Activated CD4-positive, alpha-beta T cell treated with anti-CD3 and anti-CD28 coated beads, Interleukin-2, amount 50 U/mL, for 16 hours (primary cell): Measurements from ENCODE around the gene LYSMD4.

Experiments
- DNase-seq: peaks from one replicate; pipeline ENCODE4 v3.0.0-alpha.2; 2020

The LYSMD4 gene

DNA sequence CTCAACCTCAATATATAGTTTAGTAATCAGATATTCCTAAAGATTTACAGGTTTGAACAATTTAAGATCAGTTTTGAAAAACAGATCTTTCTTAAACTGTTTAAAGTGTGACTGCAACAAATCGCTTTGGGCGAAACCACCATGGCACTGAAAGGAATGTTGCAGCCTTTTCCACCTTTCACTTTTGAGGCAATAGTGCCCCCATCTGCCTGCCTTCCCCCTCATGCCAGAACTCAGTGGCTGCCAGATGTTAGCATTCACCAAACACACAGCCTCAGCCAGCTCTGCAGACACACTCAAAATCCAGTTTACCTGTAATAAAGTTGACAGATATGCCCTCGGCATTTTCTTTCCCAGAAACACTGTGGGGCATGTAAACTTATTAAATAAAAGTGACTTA, 3.3 kb downstream of the LYSMD4 start:
- DNase-seq = peak; percentile 12

DNA sequence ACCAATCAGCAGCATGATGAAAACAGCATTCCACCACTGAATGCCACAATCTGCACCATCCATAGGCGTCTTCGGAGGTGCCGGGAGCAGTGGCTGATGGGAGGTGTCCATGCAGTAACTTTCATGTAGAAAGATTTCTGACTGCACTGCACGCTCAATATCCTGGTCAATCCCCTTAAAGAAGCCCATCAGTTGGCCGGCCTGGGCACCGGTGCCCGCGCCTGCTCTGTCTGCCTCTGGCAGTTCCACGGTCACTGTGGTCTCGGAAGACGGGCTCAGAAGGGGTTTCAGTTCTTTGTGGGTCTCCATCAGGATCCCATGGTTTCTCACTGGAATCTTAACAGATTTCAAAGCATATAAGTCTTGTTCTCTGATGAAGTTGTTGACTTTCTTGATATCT, 3.9 kb downstream of the LYSMD4 start:
- no peak for DNase-seq

DNA sequence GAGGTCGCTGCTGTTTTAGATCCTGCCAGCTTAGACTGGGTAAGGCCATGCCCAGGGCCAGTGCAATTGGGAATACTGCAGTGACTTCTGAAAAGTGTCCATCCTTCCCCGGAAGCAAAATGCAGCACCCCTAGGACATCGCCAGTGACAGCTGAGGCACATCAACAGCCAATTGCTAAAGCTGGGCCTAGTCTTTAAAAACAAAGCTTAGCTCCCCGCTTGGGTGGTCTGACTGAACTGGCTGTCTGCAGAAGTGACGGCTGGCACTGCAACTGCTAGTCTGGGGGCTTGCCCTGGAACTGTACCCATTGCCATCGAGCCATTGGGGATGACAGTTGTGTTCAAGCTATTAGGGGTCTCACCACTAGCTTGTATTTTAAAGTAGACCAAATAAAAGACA, 4.3 kb downstream of the LYSMD4 start:
- no peak for DNase-seq

DNA sequence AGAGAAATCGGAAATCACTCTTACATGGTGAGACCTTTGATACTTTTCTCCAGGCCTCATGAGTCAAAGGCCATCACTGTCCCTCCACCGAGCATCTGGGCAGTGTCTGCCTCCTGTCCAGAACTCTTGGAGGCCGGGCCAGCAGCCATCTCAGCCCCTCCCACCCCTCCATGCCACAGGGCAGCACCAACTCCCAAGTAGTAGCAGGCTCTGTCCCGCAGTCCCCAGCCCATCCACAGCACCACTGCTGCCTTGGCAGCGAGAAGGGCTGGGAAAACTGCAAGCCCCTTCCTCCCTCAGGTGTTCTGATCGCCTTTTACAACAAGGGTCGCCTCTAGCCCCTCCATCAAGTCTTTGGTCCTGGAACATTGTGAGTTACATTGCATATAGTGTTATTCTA, 5.5 kb downstream of the LYSMD4 start:
- DNase-seq = no peak

DNA sequence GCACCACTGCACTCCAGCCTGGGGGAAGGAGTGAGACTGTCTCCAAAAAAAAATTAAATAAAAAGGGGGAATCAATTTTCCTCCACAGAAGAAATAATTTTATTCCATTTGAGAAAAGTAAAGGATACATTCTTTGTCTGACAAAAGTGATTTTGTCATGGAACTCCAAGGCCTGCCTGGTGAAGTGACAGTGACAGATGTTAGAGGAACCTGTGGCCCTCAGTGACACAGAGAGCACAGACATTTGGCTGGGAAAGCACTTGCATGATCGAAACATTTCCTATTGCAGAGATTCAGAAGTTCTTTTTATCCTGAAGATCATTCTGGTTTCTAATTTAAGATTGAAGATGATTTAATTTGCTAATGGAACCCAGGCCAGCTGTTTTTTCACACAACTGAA, 5.9 kb downstream of the LYSMD4 start:
- no peak for DNase-seq

DNA sequence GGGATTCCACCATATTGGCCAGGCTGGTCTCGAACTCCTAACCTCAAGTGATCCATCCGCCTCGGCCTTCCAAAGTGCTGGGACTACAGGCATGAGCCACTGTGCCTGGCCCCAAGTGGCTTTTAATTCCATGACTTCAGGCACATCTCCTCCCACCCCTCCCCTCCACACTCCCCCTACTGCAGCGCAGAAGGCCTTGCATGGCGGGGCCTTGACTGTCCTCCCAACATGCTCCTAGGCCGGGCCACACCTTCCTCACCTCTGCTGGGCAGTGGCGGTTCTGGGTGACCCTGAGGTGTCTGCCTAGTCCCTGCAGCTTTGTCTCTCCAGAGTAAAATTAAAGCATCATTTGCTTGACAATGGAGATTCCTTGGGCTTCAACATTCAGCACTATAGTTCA, 6.9 kb downstream of the LYSMD4 start:
- no peak for DNase-seq

DNA sequence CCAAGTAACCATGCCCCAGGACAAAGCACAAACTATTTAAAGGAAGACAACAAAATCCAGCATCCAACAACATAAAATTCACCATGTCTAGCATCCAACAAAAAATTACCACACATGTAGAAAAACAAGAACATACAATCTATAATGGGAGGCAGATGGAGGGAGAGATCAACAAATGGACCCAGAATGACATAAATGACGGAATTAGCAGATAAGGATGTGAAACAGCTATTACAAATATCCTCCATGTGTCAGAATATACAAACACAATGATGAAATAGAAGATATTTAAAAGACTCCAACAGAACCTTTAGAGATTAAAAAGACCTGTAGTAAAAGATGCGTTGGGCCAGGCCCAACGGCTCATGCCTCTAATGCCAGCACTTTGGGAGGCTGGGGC, 10.8 kb downstream of the LYSMD4 start:
- no peak for DNase-seq

DNA sequence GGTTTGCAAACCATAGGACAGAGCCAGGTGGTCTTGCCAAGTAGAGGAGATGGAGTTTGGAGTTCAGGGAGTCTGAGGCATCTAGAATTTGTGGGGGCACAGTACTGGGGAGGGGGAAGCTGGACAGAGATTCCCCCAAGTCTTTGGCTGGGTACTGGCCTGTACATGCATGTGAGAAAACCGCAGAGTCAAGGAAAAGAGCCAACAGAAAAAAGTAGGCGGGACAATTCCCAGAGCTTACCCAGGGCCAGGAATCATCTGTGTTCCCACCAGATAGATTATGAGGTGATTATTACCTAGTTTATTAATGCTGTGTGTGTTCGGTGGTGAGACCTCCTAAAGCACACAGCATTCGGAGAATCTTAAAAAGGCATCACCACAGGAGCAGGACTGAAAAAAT, 11.3 kb downstream of the LYSMD4 start:
- DNase-seq = no peak

DNA sequence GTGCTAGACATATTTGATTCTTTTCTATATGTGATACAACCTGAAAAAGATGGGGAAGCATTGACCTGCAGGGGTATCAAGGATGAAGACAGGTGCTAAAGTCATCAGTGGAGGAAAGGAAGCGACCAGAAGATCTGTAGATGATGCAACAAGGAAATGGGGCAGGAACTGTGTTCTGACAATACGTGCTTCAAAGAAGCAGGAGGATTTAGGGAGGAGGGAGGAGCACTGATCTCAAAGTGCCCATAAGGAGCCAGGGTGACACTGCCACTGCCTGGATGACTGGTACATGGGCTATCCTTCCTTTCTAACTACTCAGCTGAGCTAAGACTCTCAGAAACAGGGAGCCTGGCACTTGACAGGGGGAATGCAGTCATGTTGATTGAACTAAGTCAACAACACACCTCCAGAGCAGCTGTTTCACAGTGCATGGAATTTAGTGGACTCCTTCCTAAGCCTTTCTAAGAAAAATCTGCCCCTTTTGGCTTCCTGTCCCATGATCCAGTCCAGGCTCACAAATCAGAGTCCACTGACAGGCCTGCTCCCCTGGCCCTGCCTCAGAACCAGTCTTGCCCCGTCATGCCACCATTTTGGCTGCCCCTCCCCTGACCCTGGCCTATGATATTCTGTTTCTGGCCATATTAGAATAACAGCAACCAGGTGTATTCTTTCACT, 12.0 kb downstream of the LYSMD4 start:
- DNase-seq = peak; percentile 23

DNA sequence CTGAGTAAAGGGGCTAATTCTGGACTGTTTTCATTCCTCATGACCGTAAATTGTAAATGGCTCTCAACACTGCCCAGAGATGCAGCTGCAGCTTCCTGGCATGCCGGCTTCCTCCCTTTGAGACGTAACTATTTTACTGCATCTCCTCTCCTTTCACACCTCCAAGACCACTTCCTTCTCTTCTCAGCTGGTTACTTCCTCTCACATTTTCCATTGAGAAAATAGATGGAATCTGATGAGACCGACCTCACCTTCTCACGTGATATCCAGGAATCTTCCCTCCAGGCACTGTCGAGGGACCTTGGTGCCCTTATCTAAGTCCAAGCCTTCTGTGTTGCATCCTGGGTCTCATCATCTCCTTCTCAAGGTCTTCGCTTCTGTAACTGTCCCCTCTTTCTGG, 12.7 kb downstream of the LYSMD4 start:
- DNase-seq = peak; percentile 41

DNA sequence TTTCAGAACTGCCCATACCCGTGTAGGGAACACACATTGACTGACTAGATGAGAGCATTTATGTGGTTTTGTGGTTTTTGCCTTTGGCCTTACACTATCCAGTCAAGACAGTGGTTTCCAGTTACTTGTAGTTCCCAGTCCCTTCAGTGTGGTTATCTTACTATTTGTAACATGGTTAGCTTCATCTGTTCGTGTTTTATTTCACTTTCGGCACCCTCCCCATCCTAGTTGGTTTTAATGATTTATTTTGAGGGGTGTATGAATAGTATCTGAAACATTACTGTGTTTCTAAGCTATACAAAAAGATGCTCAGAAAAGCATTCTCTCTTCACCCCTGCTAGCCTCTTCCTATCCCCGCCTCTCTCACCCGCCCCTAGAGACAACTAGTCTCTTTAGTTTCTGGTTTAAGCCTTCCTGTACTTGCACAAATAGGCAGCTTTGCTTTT, 14.1 kb downstream of the LYSMD4 start:
- peak; percentile 45 for DNase-seq

DNA sequence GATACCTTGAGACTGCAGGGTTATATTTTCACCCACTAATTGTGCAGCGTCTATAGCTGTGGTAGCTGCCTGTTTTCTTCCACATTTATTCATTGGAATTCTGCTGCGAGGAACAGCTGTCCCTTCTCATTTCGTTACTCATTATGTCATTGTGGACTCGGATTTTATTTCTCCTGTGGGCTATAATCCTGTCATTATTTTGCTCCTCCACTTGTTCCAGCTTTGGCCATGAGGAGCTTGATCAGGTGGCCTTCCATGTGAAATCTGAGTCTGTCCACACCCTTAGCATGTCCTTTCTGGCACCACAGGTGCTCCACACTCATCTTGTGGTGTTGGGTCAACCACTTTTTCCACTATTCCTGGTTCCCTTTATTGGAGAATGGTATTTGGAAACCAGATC, 14.8 kb downstream of the LYSMD4 start:
- no peak for DNase-seq

DNA sequence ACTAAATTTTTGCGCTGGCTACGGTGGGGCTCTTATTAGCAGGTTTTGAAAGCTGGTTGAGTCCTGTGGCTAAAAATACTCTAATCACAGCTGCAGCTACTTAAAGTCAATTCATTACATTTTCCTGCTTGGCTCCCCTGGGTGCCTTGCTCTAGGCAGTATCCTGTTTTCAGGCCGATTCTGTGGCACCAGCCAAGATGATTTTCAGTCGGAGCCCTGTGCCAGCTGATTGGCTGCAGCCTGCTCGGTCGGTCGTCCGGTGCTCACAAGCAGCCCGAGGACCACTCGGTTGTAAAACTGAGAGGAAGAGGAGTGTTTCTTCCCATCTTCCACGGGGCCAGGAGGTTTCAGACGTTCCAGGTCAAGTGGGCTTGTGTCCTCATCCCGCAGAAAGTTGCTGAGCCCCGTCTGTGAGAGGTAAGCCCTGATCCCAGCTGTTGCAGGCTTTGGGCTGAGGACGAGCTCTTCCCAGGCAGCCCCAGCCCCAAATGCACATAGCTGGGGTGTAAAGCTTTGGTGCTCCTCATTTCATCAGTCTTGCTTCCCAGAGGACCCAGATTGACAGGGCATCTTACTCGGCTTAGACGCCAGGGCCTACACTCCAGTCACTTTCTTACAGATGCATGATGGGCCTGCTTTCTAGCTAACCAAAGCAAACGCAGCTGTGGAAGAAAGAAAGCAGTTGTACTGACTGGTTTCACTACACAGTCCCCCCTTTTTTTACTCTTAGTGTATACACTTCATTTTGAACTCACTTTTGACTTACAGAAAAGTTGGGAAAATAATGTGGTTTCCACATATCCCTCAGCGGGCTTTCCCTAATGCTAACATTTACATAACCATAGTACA, 15.9 kb downstream of the LYSMD4 start:
- peak; percentile 25 for DNase-seq

DNA sequence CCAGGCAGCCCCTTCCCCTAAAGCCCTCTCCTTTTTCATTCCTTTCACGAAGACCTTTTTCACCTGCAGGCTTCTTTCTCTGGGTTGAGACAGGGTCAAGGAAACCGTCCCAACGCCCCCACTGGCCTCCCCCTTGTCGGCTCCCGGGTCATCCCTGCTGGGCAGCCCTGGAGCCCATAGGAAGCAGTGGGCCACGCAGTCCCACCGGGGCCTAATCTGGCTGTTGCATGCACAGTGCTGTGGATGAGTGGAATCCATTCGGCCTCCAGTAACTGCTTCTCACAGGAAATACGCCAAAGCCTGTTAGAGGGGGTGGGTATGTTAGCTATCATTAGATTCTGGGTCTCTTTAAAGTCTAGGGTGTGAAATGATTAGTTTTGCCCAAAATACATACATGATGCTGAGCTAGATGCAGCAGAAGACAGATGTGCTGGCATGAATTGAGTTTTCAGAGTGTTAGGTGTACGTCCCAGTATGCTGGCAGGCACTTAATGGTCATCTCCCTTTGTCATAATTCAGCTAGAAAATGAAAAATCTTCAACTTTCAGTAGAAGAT, 16.6 kb downstream of the LYSMD4 start:
- DNase-seq = no peak

DNA sequence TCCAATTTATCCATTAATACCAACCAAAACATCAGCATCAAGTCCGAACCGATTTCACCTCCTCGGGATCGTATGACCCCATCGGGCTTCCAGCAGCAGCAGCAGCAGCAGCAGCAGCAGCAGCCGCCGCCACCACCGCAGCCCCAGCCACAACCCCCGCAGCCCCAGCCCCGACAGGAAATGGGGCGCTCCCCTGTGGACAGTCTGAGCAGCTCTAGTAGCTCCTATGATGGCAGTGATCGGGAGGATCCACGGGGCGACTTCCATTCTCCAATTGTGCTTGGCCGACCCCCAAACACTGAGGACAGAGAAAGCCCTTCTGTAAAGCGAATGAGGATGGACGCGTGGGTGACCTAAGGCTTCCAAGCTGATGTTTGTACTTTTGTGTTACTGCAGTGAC, 20.8 kb downstream of the LYSMD4 start:
- no peak for DNase-seq

DNA sequence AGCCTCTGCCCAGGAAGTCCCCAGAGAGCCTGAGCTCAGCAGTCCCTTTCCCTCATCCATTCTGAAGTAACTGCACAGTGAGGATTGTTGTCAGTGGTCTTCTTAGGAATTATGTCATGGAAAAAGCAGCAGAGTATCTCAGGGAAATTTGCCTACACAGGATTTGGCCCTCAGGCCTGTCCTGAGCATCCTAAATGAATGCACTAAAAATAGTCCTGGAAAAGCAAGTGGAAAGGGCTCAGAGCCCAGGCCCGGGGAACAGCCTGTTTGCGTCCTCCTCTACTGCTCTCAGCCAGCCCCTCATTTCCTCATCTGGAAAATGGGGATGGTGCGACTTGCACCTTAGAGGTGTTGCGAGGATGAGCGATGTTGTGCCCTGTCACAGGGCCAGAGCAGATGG, 21.6 kb downstream of the LYSMD4 start:
- no peak for DNase-seq

DNA sequence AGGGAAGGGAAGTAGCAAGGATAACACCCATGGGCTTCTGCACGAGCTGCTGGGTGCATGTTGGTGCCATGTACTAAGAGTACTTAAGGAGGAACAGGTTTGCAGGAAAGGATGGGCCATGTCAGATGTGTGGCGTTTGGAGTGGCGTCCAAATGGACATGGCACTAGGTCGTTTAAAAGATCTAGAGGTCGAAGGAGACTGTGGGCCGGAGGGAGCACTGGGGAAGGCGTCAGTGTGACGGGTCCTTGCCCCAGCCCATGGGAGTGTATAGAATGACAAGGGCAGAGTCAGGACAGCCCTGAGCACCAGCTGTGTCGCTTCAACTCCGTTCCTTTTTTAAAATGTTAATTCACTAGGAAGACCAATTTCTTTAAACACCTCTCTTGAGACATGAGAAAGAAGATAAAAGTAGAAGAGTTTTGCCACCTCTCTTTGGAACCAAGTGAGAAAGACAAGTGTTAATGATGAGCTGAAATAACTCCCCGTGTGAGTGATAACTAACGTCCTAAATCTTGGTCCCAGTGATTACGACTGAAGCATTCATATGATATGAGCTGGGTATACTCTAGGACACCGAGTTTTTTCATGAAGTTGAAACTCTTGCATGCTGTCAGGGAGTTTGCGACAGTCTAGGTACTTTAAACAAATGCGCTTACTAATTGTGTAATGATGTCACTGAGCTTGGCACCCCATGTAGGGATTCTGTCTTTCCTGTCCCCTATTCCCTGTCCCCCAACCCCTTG, 23.8 kb downstream of the LYSMD4 start:
- DNase-seq = no peak

DNA sequence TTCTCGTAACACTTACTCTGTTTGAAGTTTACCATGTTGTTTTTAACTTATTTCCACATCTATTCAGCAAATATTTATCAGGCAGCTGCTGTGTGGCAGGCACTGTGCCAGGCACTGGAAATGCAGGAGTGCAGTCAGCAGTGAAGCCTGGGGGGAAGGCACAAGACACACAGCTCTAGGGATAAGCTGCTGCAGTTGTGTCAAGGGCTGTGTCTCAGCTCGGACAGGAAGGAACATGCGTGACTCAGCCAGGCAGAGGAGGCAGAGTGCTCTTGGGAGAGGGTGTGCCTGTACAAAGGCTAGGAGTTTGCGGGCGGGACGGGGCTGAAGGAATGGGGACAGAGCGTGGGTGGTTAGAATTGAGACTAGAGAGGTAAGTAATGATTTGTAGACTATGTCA, 24.7 kb downstream of the LYSMD4 start:
- no peak for DNase-seq

DNA sequence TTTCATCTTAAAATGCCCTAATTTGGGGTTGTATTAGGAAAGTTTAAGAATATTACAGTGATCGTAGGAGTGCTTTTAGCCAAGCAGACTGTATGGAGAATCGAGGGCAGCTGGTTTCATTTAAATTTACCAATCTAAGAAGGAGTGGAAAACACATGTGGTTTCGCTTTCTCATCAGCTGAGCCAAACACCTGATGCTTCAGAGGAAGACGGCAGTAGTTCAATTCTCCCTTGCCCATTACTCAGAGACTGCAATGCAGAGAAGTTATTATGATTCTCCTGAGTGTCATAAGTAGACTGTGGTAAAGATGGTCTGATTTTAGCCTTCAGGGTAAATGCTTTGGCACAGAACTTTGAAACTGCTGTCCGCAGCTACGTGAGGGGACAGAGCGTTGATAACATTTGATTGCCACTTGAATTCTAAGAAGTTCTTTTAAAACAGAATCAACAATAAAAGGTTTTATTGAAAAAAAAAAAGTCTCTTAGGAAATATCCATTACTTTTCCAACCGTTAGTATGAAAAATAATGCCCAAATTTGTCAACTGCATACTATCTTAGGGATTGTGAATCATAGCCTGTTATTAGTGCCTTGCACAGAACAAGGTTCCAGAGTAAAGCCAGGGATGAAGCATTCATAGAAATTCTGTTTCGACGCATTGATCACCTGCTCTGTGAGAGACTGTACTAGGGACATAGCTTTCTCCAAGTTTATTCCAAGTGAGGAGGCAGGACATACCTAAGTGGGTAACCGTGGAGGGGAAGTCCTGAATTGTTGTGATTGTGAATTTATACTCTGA, 25.6 kb downstream of the LYSMD4 start:
- DNase-seq = peak; percentile 64

DNA sequence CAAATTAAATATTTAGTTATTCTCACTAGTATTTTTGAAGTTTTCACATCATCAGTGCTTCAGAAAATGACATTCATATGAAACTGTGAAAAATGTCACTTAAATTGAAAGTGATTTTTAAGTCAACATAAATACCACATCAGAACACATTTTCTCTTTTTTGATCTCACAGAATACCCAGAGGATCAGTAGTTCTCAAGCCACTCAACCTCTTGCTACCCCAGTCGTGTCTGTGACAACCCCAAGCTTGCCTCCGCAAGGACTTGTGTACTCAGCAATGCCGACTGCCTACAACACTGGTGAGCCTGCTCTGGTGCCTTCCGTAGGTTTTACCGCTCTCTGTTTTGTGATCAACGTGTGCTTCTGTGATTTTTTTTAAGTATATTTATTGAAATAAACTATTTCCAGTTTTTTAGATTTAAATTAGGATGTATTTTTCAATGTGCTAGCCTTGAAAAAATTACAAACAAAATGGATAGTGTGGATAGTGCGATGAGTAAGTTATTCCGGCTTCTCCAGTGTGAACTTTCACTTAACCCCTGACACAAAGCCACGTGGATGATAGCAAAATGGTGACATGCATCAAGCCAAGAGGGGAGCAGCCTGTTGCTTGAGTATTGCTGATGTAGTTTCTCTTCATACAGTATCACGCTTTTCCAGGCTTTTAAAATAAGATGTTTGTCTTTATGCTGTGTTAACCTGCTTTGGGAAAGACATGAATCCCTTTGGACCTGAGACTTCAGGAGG, 26.5 kb downstream of the LYSMD4 start:
- DNase-seq = peak; percentile 74

DNA sequence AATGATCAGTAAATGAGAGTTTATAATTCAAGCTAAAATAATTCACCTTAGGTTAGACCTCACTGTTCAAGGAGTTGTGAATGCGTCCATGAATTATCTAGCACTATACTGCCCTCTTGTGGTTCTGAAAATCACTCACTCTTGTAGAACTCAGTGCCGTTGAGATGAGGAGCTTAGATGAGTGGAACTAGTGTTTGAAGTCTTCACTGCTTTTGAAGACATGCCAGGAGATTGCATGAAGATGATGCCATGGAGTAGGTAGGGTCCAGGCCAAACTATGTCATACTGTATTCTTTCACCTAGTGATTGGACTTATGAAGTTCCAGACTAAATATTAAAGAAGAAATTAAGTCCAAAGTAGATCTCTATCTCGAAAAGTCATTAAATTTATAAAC, 28.8 kb downstream of the LYSMD4 start:
- peak; percentile 82 for DNase-seq
